Tibial nerve (tissue), 3 donors: ENCODE measurements around the gene SLC25A41.

ENCODE experiments used
- CTCF ChIP-seq, 5 experiments: fragments of 200-600 bp in 3 of 5; fragments of 450-650 bp in 2 of 5; sonication (generic) in 3 of 5; IDR thresholded peaks; one replicate each; pipeline ENCODE4 v1.5.1; 2016 to 2019; ENCODE audit warnings: antibody characterized with exemption in 5 of 5, mild to moderate bottlenecking in 3 of 5, moderate library complexity in 2 of 5
- POLR2A ChIP-seq, 2 donors: fragments of 450-650 bp; IDR thresholded peaks; one replicate each; pipeline ENCODE4 v1.6.1; 2017; ENCODE audit warnings: antibody characterized with exemption in 2 of 2, mild to moderate bottlenecking in 2 of 2, moderate library complexity in 2 of 2

GRCh38 chr19:6396305-6396704 is 37.3 kb downstream of the SLC25A41 start:
- TF ChIP-seq POLR2A (IDR thresholded peaks at IDR 0.05) (no peak), CTCF (IDR thresholded peaks at IDR 0.05) (no peak)
